PFSK-1 (cell line): Measurements from ENCODE around the gene LEMD2.
A peak's percentile ranks its signal among the peaks of the same experiment; 100 is the strongest.

Experiments used
- POLR2AphosphoS5 ChIP-seq: IDR thresholded peaks from 2 replicates; pipeline ENCODE4 v1.6.1; 2012; ENCODE audit warnings: low read depth, mild to moderate bottlenecking, control low read depth, low read length, moderate library complexity
- REST ChIP-seq, 2 experiments: IDR thresholded peaks; 2 replicates each; pipeline versions ENCODE4 v1.6.1 to v1.8.0; 2011 to 2012; ENCODE audit warnings: low read depth in 2 of 2, low read length in 2 of 2, control low read depth in 1 of 2, inconsistent platforms in 1 of 2, mild to moderate bottlenecking in 1 of 2, moderate library complexity in 1 of 2; ENCODE audit not compliant: insufficient read depth in 1 of 2

DNA sequence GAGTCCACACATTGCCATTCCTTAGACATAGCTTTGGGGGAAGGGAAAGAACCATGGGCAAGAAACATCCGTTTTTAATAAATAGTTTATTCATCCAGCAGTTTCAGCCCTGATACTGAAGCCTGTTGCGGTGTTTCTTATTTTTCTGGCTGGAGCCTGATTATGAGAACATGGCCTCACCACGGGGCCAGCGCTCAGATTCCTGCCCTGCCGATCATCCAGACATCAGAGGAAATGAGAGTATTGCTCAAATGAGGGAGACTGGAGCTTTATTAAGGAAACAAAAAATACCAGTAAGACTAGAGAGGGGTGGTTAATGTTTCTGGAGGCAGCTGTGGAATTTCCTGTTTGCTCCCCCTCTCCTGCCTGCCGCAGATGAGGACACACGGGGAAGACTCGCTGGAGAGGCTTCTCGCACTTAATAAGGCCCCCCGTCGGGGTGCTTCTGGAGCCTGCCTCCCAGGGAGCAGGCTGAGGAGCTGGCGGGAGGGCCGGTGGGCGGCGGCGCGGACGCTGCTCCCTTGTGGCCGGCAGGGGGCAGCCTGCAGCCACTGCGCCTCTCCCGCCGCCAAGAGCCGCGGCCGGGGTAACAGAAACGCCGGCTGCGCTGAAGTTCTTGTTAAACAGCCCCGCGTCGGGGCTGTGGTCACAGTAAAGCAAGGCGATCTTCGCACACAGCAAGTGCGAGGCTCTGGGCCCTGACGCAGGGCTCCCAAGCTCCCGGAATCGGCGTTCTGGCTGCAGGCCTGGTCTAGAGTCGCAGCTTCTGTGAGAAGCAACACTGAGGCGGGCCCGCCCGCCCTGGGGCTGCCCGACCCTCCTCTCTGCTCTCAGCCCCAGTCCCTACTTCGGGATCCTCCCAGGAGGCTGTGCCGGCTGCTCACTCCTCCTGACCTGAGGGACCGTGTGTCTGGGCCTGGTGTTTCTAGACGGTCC lies 17.5 kb downstream of the LEMD2 start:
- 0 out of 4 replicates have a peak, but pooled peaks of 1 of the 2 experiments have one; percentile 28 for TF ChIP-seq REST (IDR thresholded peaks at IDR 0.05; ENCODE audit: insufficient read depth in 1 of 2, low read depth in 2 of 2, low read length in 2 of 2)
- peak; percentile 12; the same call in 1 of the 2 replicates for TF ChIP-seq POLR2AphosphoS5
